ENCODE data around the gene LRP11. TPM values are rescaled to one million over a fixed set of nuclear protein-coding genes. Genes with fewer than 3 reads are reported as not detected.

The LRP11 gene
- total and polyA plus RNA-seq, 10 of the 15 experiments (the other 5 are each of a cell fraction or from before 2014, with no cell fraction given), result under 0.01 to 0.23 (median 0.03) TPM; not detected in 6

GRCh38 chr6:149852180-149852579 is 12.0 kb downstream of the LRP11 start:
- H3K9ac ChIP-seq (ENCODE audit: control insufficient read depth, insufficient read depth, low read length), result no peak overlapping the region
- H3K79me2 ChIP-seq (ENCODE audit: control insufficient read depth, insufficient read depth, low read length), result no peaks in the 10 kb centered on the region
- no peaks in the 10 kb centered on the region for H3K36me3 ChIP-seq (ENCODE audit: control insufficient read depth in 2 of 2, insufficient read depth in 2 of 2, low read length in 1 of 2)
- ChIA-PET CTCF (no interaction called here), POLR2A (no interaction called here), RAD21 (ENCODE audit: unreplicated experiment) (no interaction called here), SMC1A (ENCODE audit: uncharacterized antibody, unreplicated experiment) (interaction anchor here (0.6 kb wide), 1 partner anchor 552 kb away, joined by 3 read pairs; no protein-coding TSS in a partner anchor)
- H3K27ac ChIP-seq (ENCODE audit: control insufficient read depth, insufficient read depth), result no peak overlapping the region
- BruUV-seq (replicated peaks), result no TSS peak
- peak overlapping the region; percentile 30; the same call in 1 of the 2 replicates for H3K4me2 ChIP-seq (ENCODE audit: control insufficient read depth, insufficient read depth)
- TF ChIP-seq ZZZ3 (IDR thresholded peaks at IDR 0.05; ENCODE audit: control insufficient read depth, insufficient read length, low read depth), result no peak
- no peak for TF ChIP-seq PAX8 (IDR thresholded peaks at IDR 0.05)
- TF ChIP-seq SMAD5 (IDR thresholded peaks at IDR 0.05; ENCODE audit: low read depth), result no peak
- TF ChIP-seq E2F8 (IDR thresholded peaks at IDR 0.05; ENCODE audit: low read depth, partially characterized antibody), result no peak
- TF ChIP-seq SMAD1 (IDR thresholded peaks at IDR 0.05; ENCODE audit: low read depth, partially characterized antibody), result no peak
- peak; percentile 77; the same call in 1 of the 2 replicates for TF ChIP-seq SPI1 (IDR thresholded peaks at IDR 0.05; ENCODE audit: borderline replicate concordance, insufficient read depth, low read depth, low read length)
- no peak for TF ChIP-seq NFXL1 (IDR thresholded peaks at IDR 0.05; ENCODE audit: borderline replicate concordance)
- TF ChIP-seq SP1 (IDR thresholded peaks at IDR 0.05; ENCODE audit: low read depth, low read length), result no peak
- peak; percentile 45; the same call in 1 of the 3 replicates for TF ChIP-seq POU2F2 (IDR thresholded peaks at IDR 0.05; ENCODE audit: borderline replicate concordance, low read depth, low read length)
- TF ChIP-seq, protein P1, sequence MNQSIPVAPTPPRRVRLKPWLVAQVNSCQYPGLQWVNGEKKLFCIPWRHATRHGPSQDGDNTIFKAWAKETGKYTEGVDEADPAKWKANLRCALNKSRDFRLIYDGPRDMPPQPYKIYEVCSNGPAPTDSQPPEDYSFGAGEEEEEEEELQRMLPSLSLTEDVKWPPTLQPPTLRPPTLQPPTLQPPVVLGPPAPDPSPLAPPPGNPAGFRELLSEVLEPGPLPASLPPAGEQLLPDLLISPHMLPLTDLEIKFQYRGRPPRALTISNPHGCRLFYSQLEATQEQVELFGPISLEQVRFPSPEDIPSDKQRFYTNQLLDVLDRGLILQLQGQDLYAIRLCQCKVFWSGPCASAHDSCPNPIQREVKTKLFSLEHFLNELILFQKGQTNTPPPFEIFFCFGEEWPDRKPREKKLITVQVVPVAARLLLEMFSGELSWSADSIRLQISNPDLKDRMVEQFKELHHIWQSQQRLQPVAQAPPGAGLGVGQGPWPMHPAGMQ (IDR thresholded peaks at IDR 0.05; ENCODE audit: borderline replicate concordance), result no peak
- TF ChIP-seq PAX5 (IDR thresholded peaks at IDR 0.05; ENCODE audit: borderline replicate concordance, low read depth, low read length), result no peak
- no peak for TF ChIP-seq FOXK2 (IDR thresholded peaks at IDR 0.05)
- no peak for TF ChIP-seq IKZF2 (IDR thresholded peaks at IDR 0.05)
- TF ChIP-seq ZNF592 (IDR thresholded peaks at IDR 0.05), result no peak
- no peak overlapping the region for H2AFZ ChIP-seq (ENCODE audit: control insufficient read depth, low read depth, low read length)
- no peaks in the 10 kb centered on the region for H3K9me3 ChIP-seq (replicated peaks; ENCODE audit: control insufficient read depth, insufficient read depth, low read length)
- 12% methylated on average over 6 of the region's 6 CpGs for WGBS (ENCODE audit: insufficient coverage, insufficient replicate concordance, low lambda C conversion rate, missing lambda C conversion rate)
- in situ Hi-C loops (cut with MboI), result no loop called here
- peak; percentile 13 for DNase-seq (ENCODE audit: low read depth, low spot score)
- intact Hi-C loops (cut with micrococcal nuclease; ENCODE audit: unreplicated experiment), result no loop called here
- H3K4me3 ChIP-seq, result no peak overlapping the region
- H3K27me3 ChIP-seq (replicated peaks in 1 of 2; ENCODE audit: control insufficient read depth in 2 of 2, insufficient read depth in 2 of 2, low read length in 1 of 2), result no peaks in the 10 kb centered on the region; a peak in 3 of 4 replicates
- ATAC-seq, result peak; percentile 83
- no peaks in the 10 kb centered on the region for H4K20me1 ChIP-seq (ENCODE audit: control insufficient read depth, insufficient read depth)
- peaks cover 7% of the 10 kb centered on the region for H3K4me1 ChIP-seq (ENCODE audit: control insufficient read depth, insufficient read depth, low read length)
- FAIRE-seq, result no peak
